K562 (cell line): Measurements from ENCODE around the gene PLCD1. TPM values are rescaled to one million over a fixed set of nuclear protein-coding genes. Genes with fewer than 3 reads are reported as not detected.

Experiments
- BRF2 ChIP-seq: IDR thresholded peaks from 3 replicates; pipeline ENCODE4 v1.6.1; 2011; ENCODE audit warnings: borderline replicate concordance, mild to moderate bottlenecking; ENCODE audit not compliant: insufficient read length, insufficient read depth
- CHD7 ChIP-seq: fragments of 200-600 bp; sonication (generic); IDR thresholded peaks from one replicate; pipeline ENCODE4 v1.6.1; 2012; ENCODE audit warnings: mild to moderate bottlenecking, low read depth, low read length, inconsistent platforms
- E2F1 ChIP-seq: sonication (generic); formaldehyde crosslinking; IDR thresholded peaks from 2 replicates; pipeline ENCODE4 v1.8.1; 2023; ENCODE audit warnings: mild to moderate bottlenecking, missing genetic modification reagents, moderate library complexity
- MXD1 ChIP-seq: fragments of 250-450 bp; sonication (Bioruptor Pico); IDR thresholded peaks from 2 replicates; pipeline ENCODE4 v1.8.0; 2021; ENCODE audit warnings: borderline replicate concordance, mild to moderate bottlenecking, moderate library complexity; ENCODE audit not compliant: poor library complexity, severe bottlenecking
- TCF15 ChIP-seq: fragments of 250-450 bp; sonication (Bioruptor Pico); IDR thresholded peaks from 2 replicates; pipeline ENCODE4 v1.8.0; 2022; ENCODE audit warnings: moderate library complexity, mild to moderate bottlenecking, inconsistent platforms
- ZFP91 ChIP-seq: sonication (generic); formaldehyde crosslinking; IDR thresholded peaks from 2 replicates; pipeline ENCODE4 v1.8.0; 2022; ENCODE audit warnings: mild to moderate bottlenecking, missing genetic modification reagents
- ZNF146 ChIP-seq: IDR thresholded peaks from one replicate; pipeline ENCODE4 v1.6.1; 2018; ENCODE audit warnings: missing compliant biosample characterization; ENCODE audit not compliant: unreplicated experiment
- ZNF699 ChIP-seq: fragments of 250-450 bp; sonication (Bioruptor Pico); IDR thresholded peaks from 2 replicates; pipeline ENCODE4 v1.8.0; 2021; ENCODE audit warnings: mild to moderate bottlenecking, moderate library complexity; ENCODE audit not compliant: insufficient replicate concordance
- polyA plus RNA-seq, 8 experiments: library from polyadenylated mRNA; depleted of rRNA in 4 of 8; stranded (reverse) in 5 of 8; unstranded in 3 of 8; fragments of >200 nt; fragmentation: Nextera tagmentation in 2 of 8; fragmentation: Illumina TruSeq in 1 of 8; extraction: Ambion mirVana in 2 of 8; extraction: Trizol in 1 of 8; gene quantifications; 2 replicates each; pipeline versions ENCODE4 v1.2.1 to v1.2.3, GENCODE V29; 2011 to 2014; ENCODE audit warnings: inconsistent platforms in 1 of 8, missing spikeins in 1 of 8
- total RNA-seq, 7 experiments: library from RNA; depleted of rRNA in 6 of 7; stranded (reverse); fragments of >200 nt in 6 of 7; fragmentation: Illumina TruSeq in 2 of 7; extraction: Trizol in 2 of 7; gene quantifications; 2 replicates each; pipeline versions ENCODE4 v1.2.1 to v1.2.3, GENCODE V29; 2011 to 2021; ENCODE audit warnings: low replicate concordance in 1 of 7

PLCD1 gene
- total and polyA plus RNA-seq, 9 of the 15 experiments (the other 6 are each of a cell fraction or from before 2014, with no cell fraction given) = 5.4 to 209 (median 116) TPM

- TF ChIP-seq CHD7 (no peak), E2F1 (CRISPR knock-in tag) (no peak), TCF15 (CRISPR knock-in tag) (no peak), ZNF699 (CRISPR knock-in tag) (no peak), ZFP91 (CRISPR knock-in tag) (peak; percentile 80; the same call in 1 of the 2 replicates), BRF2 (no peak), MXD1 (CRISPR knock-in tag) (peak; percentile 48), ZNF146 (CRISPR knock-in tag) (no peak)
Measured at GRCh38 chr3:37993820-37994638, 35.4 kb downstream of the PLCD1 start (continued).
